Parathyroid adenoma (tissue), 2 donors: Measurements from ENCODE around the gene FBXW8.

Experiments used
- H2AFZ ChIP-seq: fragments of 300-600 bp; sonication (generic); one replicate; pipeline ENCODE4 v1.7.0; 2017; ENCODE audit warnings: antibody characterized with exemption, mild to moderate bottlenecking
- H3K27ac ChIP-seq: fragments of 300-600 bp; sonication (generic); one replicate; pipeline ENCODE4 v1.7.0; 2017
- H3K27me3 ChIP-seq: fragments of 300-600 bp; sonication (generic); one replicate; pipeline ENCODE4 v1.7.0; 2017; ENCODE audit warnings: low read length; ENCODE audit not compliant: control insufficient read depth, insufficient read depth
- H3K36me3 ChIP-seq: fragments of 300-600 bp; sonication (generic); one replicate; pipeline ENCODE4 v1.7.0; 2017; ENCODE audit warnings: low read length; ENCODE audit not compliant: control insufficient read depth, insufficient read depth
- H3K4me1 ChIP-seq: fragments of 300-600 bp; sonication (generic); one replicate; pipeline ENCODE4 v1.7.0; 2017; ENCODE audit warnings: control low read depth
- H3K4me2 ChIP-seq: fragments of 300-600 bp; sonication (generic); one replicate; pipeline ENCODE4 v1.7.0; 2017; ENCODE audit warnings: low read length
- H3K4me3 ChIP-seq: fragments of 300-600 bp; sonication (generic); one replicate; pipeline ENCODE4 v1.7.0; 2017; ENCODE audit warnings: low read depth, low read length
- H3K79me2 ChIP-seq: fragments of 300-600 bp; sonication (generic); one replicate; pipeline ENCODE4 v1.7.0; 2017; ENCODE audit warnings: control low read depth
- H3K9ac ChIP-seq: fragments of 300-600 bp; sonication (generic); one replicate; pipeline ENCODE4 v1.7.0; 2017; ENCODE audit warnings: mild to moderate bottlenecking
- H3K9me3 ChIP-seq: fragments of 300-600 bp; sonication (generic); one replicate; pipeline ENCODE4 v1.7.0; 2017; ENCODE audit warnings: low read length; ENCODE audit not compliant: control insufficient read depth
- CTCF ChIP-seq: fragments of 300-600 bp; sonication (generic); IDR thresholded peaks from one replicate; pipeline ENCODE4 v1.7.0; 2017; ENCODE audit warnings: antibody characterized with exemption, mild to moderate bottlenecking
- donor health status: primary hyperparathyroidism.

FBXW8 gene

DNA sequence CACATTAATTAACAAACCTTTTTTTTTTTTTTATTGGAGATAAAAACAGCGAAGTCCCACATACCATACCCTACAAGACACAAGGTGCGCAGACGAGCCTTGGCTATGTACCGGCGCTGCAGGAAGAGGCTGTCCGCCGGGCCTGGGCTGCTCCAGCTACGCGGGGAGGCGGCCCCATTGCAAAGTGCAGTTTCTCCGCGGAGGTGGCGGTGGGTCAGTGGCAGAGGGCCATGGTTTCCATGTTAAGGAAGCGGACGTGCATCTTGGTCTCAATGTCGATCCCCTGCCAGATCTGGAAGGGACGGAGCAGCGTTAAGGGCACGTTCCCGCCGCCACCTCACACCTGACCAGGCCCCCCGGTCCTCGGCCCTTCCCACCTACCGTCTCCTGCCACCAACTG, 128.2 kb downstream of the FBXW8 start:
- no peaks in the 10 kb centered on the region for H3K36me3 ChIP-seq
- no peaks in the 10 kb centered on the region for H3K79me2 ChIP-seq
- H3K4me3 ChIP-seq, result no peak overlapping the region
- H3K27me3 ChIP-seq, result no peaks in the 10 kb centered on the region
- no peak overlapping the region for H3K27ac ChIP-seq
- no peak overlapping the region for H3K9ac ChIP-seq
- H3K9me3 ChIP-seq, result no peaks in the 10 kb centered on the region
- H3K4me1 ChIP-seq, result peaks cover 16% of the 10 kb centered on the region
- no peak for TF ChIP-seq CTCF
- H2AFZ ChIP-seq, result no peak overlapping the region
- no peak overlapping the region for H3K4me2 ChIP-seq

DNA sequence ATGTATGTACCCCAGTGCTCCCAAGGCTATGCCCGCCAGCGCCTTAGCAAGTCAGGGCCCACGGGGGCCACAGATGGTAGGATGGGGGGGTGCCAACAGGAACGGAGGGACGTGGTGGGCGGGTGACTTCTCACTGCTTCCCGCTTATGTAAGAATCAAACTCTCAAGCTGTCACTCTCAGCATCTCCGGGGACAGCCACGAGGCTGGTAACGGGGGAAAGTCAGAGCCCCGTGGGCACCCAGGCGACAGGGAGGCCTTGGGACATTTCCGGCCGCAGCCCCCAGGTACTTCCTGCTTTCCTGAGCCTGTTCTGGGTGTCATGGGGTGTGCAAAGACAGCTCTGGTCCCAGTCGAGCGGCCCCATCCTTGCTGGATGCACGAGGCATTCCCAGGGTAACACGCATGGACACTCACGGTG, 129.2 kb downstream of the FBXW8 start:
- Histone ChIP-seq H3K79me2 (no peaks in the 10 kb centered on the region), H3K4me1 (peaks cover 6% of the 10 kb centered on the region), H3K4me2 (no peak overlapping the region), H2AFZ (no peak overlapping the region), H3K9me3 (no peaks in the 10 kb centered on the region), H3K36me3 (no peaks in the 10 kb centered on the region), H3K27me3 (no peaks in the 10 kb centered on the region), H3K9ac (no peak overlapping the region), H3K4me3 (no peak overlapping the region), H3K27ac (no peak overlapping the region)
- TF ChIP-seq CTCF, result no peak

GRCh38 chr12:117040496-117040895, 129.7 kb downstream of the FBXW8 start:
- no peaks in the 10 kb centered on the region for H3K27me3 ChIP-seq

GRCh38 chr12:117041798-117042170, 131.0 kb downstream of the FBXW8 start:
- H3K27ac ChIP-seq, result no peak overlapping the region
- no peak overlapping the region for H3K4me2 ChIP-seq
- no peak for TF ChIP-seq CTCF
- no peaks in the 10 kb centered on the region for H3K9me3 ChIP-seq
- H3K79me2 ChIP-seq, result no peaks in the 10 kb centered on the region
- no peaks in the 10 kb centered on the region for H3K4me1 ChIP-seq
- no peaks in the 10 kb centered on the region for H3K36me3 ChIP-seq
- H3K27me3 ChIP-seq, result no peaks in the 10 kb centered on the region
- H3K9ac ChIP-seq, result no peak overlapping the region
- H2AFZ ChIP-seq, result no peak overlapping the region
- H3K4me3 ChIP-seq, result no peak overlapping the region

More at GRCh38 chr12:117040496-117040895, 129.7 kb downstream of the FBXW8 start:
- no peak overlapping the region for H3K27ac ChIP-seq
- no peaks in the 10 kb centered on the region for H3K36me3 ChIP-seq
- H3K79me2 ChIP-seq, result no peaks in the 10 kb centered on the region
- H3K4me2 ChIP-seq, result no peak overlapping the region
- TF ChIP-seq CTCF, result no peak
- H3K9ac ChIP-seq, result no peak overlapping the region
- no peak overlapping the region for H3K4me3 ChIP-seq
- no peak overlapping the region for H2AFZ ChIP-seq
- no peaks in the 10 kb centered on the region for H3K4me1 ChIP-seq
- H3K9me3 ChIP-seq, result no peaks in the 10 kb centered on the region

- no peak overlapping the region for H2AFZ ChIP-seq
- no peak overlapping the region for H3K4me2 ChIP-seq
- H3K9me3 ChIP-seq, result no peaks in the 10 kb centered on the region
- no peaks in the 10 kb centered on the region for H3K27me3 ChIP-seq
- no peak overlapping the region for H3K9ac ChIP-seq
- H3K4me1 ChIP-seq, result no peaks in the 10 kb centered on the region
- no peak overlapping the region for H3K27ac ChIP-seq
- no peak overlapping the region for H3K4me3 ChIP-seq
- no peaks in the 10 kb centered on the region for H3K36me3 ChIP-seq
- no peaks in the 10 kb centered on the region for H3K79me2 ChIP-seq
- no peak for TF ChIP-seq CTCF
Measured at GRCh38 chr12:117042171-117042842, 131.6 kb downstream of the FBXW8 start.
